DOHH2 (cell line): ENCODE measurements around the gene DNAH1.

Experiments
- CTCF ChIP-seq: fragments of 200-600 bp; sonication (generic); IDR thresholded peaks from one replicate; pipeline ENCODE4 v1.5.1; 2014; ENCODE audit warnings: antibody characterized with exemption, mild to moderate bottlenecking, low read depth, low read length; ENCODE audit not compliant: poor library complexity, severe bottlenecking
- EZH2phosphoT487 ChIP-seq: fragments of 200-600 bp; sonication (generic); IDR thresholded peaks from 2 replicates; pipeline ENCODE4 v1.6.1; 2017; ENCODE audit warnings: borderline replicate concordance, mild to moderate bottlenecking, antibody characterized with exemption, low read length, moderate library complexity, mixed read lengths

GRCh38 chr3:52319921-52320595, 3.9 kb downstream of the DNAH1 start:
- TF ChIP-seq CTCF (no peak), EZH2phosphoT487 (no peak)
